GM12892 (cell line): ENCODE data around the gene UBE2U.
"Not testable (repeated sequence)": the region's sequence is repeated elsewhere in the genome, so short reads cannot be mapped to it uniquely, and the experiment has no call there.

Source experiments
- DNase-seq: peaks from one replicate; pipeline ENCODE4 v3.0.0; 2011; ENCODE audit not compliant: insufficient read length
- FAIRE-seq: peaks from 2 replicates; lab custom pipeline; 2011; peaks lifted over from hg19 to GRCh38; lab: Jason Lieb, UNC
- POLR2A ChIP-seq: IDR thresholded peaks from 2 replicates; pipeline ENCODE4 v1.6.1; 2011; ENCODE audit warnings: low read depth, low read length, control low read depth
- POLR2AphosphoS5 ChIP-seq: IDR thresholded peaks from 2 replicates; pipeline ENCODE4 v1.6.1; 2011; ENCODE audit warnings: low read depth, low read length, control low read depth
- TAF1 ChIP-seq: IDR thresholded peaks from 2 replicates; pipeline ENCODE4 v1.6.1; 2011; ENCODE audit warnings: low read depth, mild to moderate bottlenecking, control low read depth, low read length, borderline replicate concordance

The UBE2U gene

DNA sequence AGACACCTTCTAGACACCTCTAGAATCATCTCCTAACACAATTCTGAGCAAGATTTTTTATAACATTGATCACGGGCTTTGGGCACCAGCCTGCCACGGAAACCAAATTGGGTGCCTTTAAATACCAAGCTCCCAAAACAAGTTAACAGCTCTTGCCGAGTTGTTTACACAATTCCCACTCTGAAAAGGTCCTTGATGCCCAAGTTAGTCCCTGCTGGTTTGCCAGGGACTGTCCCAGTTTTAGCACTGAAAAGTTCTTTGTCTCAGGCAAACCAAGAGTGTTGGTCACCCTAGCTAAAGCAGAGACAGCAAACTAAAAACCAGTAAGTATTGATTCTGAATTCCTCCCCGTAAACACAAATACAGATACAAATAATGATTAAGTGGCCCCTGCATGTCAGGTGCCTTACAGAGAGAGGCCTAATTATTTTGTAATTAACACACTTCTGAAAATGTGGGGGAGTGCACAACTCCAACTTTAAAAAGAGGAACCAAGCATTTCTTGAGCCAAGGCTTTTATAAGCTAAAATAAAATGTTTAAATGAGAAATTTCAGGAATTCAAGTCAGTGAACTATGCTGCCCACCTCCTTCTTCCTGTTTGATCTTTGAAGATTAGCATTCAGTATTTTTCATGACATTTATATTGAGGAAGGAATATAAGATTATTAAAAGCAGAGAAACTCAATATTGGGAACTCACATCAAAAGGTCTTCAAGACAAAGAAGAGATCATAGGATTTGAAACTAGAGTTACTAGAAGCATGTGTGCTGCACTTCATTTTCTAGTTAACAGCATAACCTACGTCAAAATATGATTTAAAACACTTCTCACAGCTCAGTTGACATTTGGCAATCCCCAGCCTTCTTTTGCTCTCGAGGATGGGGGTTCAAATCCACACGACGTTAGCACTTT is 9.0 kb upstream of the UBE2U start:
- no peak for TF ChIP-seq POLR2A
- no peak for TF ChIP-seq TAF1
- no peak for TF ChIP-seq POLR2AphosphoS5
- no peak for FAIRE-seq
- no peak for DNase-seq

DNA sequence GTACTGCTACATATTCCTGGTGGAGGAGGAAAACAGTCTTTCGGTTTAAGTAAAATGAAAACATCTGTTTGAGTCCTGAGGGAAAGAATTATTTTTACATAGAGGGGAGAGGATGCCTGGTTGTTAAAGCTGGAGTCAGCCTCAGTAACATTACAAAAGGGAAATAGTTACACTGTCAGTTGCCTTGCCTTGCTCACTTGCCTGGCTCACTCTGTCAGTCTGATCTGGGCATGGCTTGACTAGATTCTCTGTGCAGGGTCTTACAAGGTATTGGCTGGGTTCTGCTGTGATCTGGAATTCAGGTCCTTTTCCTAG is 8.4 kb upstream of the UBE2U start:
- TF ChIP-seq POLR2AphosphoS5: no peak
- TF ChIP-seq POLR2A: no peak
- TF ChIP-seq TAF1: no peak

DNA sequence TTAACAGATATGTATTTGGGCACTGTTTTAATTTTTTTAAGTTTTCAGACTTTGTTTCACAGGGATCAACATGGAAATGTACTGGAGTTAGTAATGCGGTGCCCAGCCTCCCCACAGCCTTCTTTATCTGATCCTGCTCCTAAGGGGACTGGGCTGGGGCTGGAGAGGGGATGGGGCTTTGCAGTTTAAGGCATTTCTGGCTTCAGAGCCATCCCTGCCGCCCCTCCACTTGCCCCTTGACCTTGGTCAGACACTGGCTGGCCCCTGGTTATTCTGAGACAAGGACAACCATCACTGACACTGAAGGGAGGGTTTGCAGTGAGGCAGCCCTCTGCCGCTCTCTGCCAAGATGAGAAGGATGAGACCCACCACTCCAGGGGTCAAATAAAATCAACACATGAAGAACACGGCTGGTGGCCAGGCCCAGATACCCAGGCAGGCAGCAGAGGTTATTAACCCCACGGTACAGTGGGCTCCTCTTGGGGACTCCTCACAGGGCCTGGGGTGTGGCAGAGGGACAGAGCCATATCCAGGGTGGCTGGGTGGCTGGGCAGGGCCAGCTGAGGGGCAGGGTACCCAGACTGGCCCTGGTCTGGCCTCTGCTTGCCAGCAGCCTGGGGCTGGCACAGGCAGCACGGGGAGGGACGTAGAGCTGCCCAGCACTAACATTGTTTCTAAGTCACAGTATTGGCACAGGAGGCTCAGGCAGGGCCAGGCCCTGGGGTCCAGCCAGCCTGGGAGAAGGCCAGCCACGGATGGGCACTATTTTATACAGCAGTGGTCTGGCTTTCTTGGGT is 7.2 kb upstream of the UBE2U start:
- TF ChIP-seq POLR2AphosphoS5: no peak
- no peak for TF ChIP-seq POLR2A
- no peak for TF ChIP-seq TAF1
- DNase-seq: no peak
- FAIRE-seq: no peak

More for the DNA sequence above, 8.4 kb upstream of the UBE2U start:
- DNase-seq: no peak
- no peak for FAIRE-seq

DNA sequence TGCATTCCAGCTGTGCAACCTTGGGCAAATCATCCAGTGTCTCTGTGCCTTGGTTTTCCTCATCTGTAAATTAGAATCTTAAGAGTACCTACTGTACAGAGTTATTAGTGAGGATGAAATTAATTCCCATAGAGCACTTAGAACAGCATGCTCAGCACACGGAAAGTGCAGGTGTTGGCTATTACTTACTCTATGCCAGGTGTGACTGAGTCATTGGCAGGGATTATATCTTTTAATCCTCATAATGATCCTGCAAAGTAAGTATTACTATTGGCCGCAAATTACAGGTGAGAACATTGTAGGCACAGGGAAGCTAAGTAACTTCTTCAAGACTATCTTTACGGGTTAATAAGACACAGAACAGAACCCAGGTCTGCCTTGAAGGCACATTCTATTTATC is 6.3 kb upstream of the UBE2U start:
- no peak for FAIRE-seq
- TF ChIP-seq POLR2A: no peak
- TF ChIP-seq TAF1: no peak
- no peak for TF ChIP-seq POLR2AphosphoS5
- DNase-seq: no peak

DNA sequence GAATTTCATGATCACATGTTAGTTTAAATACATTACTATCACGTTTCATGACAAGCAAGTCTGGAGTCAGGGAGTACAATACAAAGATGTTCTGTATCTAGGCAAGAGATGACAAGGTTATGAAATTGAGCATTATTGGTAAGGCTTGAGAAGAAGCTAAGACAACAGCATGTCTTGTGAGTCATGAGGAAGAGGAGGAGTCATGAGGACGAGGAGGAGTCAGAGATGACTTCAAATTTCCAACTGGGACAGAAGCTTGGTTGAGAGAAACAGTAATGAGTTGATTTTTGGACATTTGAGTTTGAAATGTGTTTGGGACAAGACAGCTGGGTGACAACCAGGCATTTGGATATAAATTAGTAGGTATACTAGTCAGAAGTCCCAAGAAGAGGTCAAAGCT is 4.3 kb upstream of the UBE2U start:
- FAIRE-seq (no peak), DNase-seq (no peak)
- TF ChIP-seq POLR2AphosphoS5: no peak
- no peak for TF ChIP-seq POLR2A
- TF ChIP-seq TAF1: no peak

DNA sequence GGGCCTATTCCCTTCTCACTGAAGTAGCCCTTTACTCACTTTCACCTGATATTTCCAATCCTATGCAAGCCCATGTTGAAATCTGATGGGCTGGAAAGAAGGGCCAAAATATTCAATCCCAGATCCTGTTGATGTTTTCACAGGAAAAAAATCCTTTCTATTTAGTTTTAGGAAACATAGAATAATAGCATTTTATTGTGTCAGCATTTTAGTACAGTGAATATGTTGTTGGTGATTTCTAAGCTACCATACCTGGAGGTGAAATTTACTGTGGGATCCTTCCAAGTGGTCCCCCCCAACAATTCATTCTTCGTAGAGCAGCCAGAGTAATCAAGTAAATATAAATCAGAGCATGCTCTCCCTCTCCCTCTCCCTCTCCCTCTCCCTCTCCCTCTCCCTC is 3.4 kb upstream of the UBE2U start:
- FAIRE-seq: no peak
- no peak for DNase-seq
- no peak for TF ChIP-seq TAF1
- TF ChIP-seq POLR2AphosphoS5: no peak
- TF ChIP-seq POLR2A: no peak

DNA sequence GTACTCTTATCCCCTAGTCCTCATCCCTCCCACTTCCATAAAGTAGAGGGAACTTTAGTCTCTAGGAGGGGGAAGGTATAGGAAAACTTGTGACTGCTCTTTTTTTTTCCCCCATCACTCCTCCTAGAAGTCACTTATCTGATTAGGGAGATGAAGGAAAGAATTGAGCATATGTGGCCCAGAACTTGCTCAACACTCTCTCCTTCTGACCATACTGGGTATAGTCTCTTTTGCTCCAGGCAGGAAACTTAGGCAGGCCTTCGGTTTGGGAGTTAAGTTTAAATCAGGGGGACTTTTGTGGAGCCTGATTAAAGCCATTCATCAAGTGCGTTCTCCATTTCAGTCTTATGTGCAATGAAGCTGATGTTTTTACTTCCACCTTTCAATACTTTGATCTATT is 5.8 kb downstream of the UBE2U start:
- DNase-seq: no peak
- no peak for FAIRE-seq
- TF ChIP-seq TAF1 (no peak), POLR2AphosphoS5 (no peak), POLR2A (no peak)

DNA sequence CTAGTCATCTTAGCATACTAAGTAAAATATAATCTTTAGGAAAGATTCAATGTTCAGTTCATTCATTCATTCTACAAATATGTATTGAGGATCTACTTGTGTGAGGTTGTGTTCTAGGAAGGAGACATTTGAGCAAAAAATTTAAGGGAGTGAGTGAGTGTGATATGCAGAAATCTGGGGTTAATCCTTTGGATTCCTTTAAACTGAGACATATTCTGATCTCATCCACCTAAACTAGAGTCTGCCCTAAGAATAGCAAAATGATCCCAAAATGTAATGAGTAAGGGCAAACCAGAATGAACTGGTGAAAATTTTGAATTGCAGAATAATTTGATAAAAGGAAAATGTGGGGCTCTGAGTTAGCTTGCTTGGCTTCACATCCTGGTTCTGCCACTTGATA is 8.6 kb downstream of the UBE2U start:
- TF ChIP-seq POLR2A (no peak), TAF1 (no peak), POLR2AphosphoS5 (no peak)

DNA sequence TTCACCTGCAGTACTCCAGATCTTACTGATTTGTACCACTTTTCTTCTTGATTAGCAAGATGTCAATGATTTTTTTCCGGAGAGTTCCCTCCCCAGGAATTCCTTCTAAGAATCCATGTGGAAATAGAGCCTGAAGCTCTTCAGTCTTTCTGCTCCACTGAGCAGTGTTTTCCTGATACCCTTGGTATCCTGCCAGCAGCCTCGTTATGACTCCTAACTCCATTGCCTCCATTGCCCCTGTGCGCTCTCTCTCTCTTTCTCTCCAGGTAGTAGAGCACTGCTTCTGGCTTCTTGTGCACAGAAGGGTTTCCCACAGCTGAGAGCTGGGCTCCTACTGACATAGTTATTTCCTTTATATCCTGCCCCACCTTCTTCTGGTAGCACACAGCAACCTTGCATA is 12.2 kb downstream of the UBE2U start:
- no peak for DNase-seq
- FAIRE-seq: no peak
- TF ChIP-seq POLR2AphosphoS5 (no peak), TAF1 (no peak), POLR2A (no peak)

More for the DNA sequence above, 8.6 kb downstream of the UBE2U start:
- no peak for DNase-seq
- no peak for FAIRE-seq

DNA sequence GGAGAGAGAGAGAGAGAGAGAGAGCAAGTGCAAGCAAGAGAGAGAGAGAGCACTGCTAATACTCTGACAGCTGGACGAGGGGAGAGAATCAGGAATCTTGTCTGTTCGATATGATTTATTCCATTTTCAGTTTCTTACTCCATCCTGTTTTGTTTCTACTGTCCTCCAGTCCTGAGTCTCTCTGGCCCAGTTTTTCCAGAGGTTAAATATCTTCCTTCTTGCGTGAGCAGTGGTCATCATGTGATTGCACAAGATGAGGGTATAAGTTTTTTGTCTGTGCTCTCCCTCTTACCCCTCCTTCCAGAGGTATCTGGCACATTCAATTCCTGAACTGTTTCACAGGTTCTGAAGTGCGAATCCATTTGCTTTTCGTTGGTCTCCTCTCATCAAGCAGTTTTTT is 16.8 kb downstream of the UBE2U start:
- DNase-seq (no peak), FAIRE-seq (no peak)
- TF ChIP-seq TAF1: no peak
- TF ChIP-seq POLR2A: no peak
- TF ChIP-seq POLR2AphosphoS5: no peak

DNA sequence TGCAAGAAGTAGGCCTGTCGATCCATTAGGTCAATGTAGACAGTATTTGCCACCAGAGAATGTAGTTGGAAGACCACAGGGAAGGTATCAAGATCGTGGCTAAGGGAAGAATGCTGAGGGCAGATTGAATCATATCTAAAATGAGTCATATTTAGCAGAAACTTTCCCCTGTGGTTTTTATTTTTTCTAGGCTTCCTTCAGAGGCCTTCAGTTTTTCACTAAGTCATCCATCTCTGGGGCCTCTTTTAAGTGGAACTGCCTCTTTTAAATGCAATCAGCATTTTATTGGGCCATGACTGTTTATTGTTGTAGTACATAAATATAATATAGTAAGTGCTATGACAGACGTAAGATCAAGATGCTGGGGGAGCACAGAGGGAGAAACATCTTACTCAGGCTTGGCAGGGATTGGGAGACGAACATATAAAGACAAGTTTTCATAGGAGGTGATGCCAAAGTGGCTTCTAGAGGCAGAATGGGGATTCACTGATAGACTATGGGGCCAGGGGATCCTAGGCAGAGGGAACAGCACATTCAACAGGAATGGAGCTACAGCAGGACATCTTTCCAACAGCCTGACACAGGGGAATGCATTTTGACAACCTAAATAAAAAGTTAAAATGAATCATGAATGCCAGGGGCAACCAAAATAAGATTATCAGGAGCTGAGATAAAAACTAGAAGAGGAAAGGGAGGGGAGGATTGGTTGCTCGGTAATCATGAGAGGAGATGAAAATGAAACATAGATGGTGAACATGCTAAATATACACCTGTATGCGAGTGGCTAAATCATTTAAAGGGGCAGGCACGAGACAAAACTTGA is 20.1 kb downstream of the UBE2U start:
- no peak for TF ChIP-seq POLR2AphosphoS5
- TF ChIP-seq TAF1: no peak
- no peak for TF ChIP-seq POLR2A
- FAIRE-seq (no peak), DNase-seq (no peak)

DNA sequence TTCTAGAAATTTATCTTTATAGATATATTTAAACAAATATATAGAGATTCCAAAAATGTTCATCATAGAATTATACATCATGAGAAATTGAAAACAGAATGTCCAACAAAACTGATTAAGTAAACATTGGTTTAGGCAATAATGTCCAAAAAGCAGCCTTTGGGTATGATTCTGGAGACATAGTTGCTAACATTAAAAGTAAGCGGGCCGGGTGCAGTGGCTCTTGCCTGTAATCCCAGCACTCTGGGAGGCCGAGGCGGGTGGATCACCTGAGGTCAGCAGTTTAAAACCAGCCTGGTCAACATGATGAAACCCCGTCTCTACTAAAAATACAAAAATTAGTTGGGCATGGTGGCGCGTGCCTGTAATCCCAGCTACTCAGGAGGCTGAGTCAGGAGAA is 20.8 kb downstream of the UBE2U start:
- FAIRE-seq, DNase-seq: not testable (repeated sequence)
